HG02840 (cell line): ENCODE measurements around the gene MYO5A.
"Not testable (repeated sequence)": the region's sequence is repeated elsewhere in the genome, so short reads cannot be mapped to it uniquely, and the experiment has no call there.

ENCODE experiments used
- ATAC-seq: cut with Tn5 transposase; IDR thresholded peaks from one replicate; pipeline ENCODE4 v1.9.1; 2021; ENCODE audit warnings: mild to moderate bottlenecking, moderate library complexity, moderate number of reproducible peaks; ENCODE audit not compliant: unreplicated experiment, low FRiP score

Gene MYO5A

GRCh38 chr15:52509500-52510245, 19.0 kb downstream of the MYO5A start:
- ATAC-seq: no peak

- ATAC-seq: no peak
Measured at GRCh38 chr15:52506549-52506948, 22.1 kb downstream of the MYO5A start.

- ATAC-seq: no peak
Measured at GRCh38 chr15:52505151-52505550, 23.5 kb downstream of the MYO5A start.

- ATAC-seq: peak; percentile 69
Measured at GRCh38 chr15:52503788-52504496, 24.7 kb downstream of the MYO5A start.

- no peak for ATAC-seq
Measured at GRCh38 chr15:52502608-52503007, 26.1 kb downstream of the MYO5A start.

- ATAC-seq: no peak
Measured at GRCh38 chr15:52499506-52499905, 29.2 kb downstream of the MYO5A start.

GRCh38 chr15:52498706-52499105, 30.0 kb downstream of the MYO5A start:
- ATAC-seq: no peak

- ATAC-seq: no peak
Measured at GRCh38 chr15:52496776-52497470, 31.8 kb downstream of the MYO5A start.

- no peak for ATAC-seq
Measured at GRCh38 chr15:52496175-52496574, 32.5 kb downstream of the MYO5A start.

- ATAC-seq: no peak
Measured at GRCh38 chr15:52495125-52495524, 33.6 kb downstream of the MYO5A start.

- ATAC-seq: no peak
Measured at GRCh38 chr15:52493968-52494367, 34.7 kb downstream of the MYO5A start.

GRCh38 chr15:52492132-52492531, 36.5 kb downstream of the MYO5A start:
- ATAC-seq: no peak

- ATAC-seq: no peak
Measured at GRCh38 chr15:52491472-52491871, 37.2 kb downstream of the MYO5A start.

GRCh38 chr15:52489430-52489829, 39.2 kb downstream of the MYO5A start:
- not testable (repeated sequence) for ATAC-seq

GRCh38 chr15:52488830-52489229, 39.9 kb downstream of the MYO5A start:
- ATAC-seq: no peak

GRCh38 chr15:52486003-52486996, 42.4 kb downstream of the MYO5A start:
- no peak for ATAC-seq

- no peak for ATAC-seq
Measured at GRCh38 chr15:52485290-52485689, 43.4 kb downstream of the MYO5A start.

- no peak for ATAC-seq
Measured at GRCh38 chr15:52483707-52484106, 45.0 kb downstream of the MYO5A start.

- peak; percentile 90 for ATAC-seq
Measured at GRCh38 chr15:52481915-52482314, 46.8 kb downstream of the MYO5A start.

GRCh38 chr15:52480990-52481389, 47.7 kb downstream of the MYO5A start:
- no peak for ATAC-seq
